Mucosa of descending colon (tissue), 3 donors: ENCODE measurements around the gene ASF1A. TPM values are rescaled to one million over a fixed set of nuclear protein-coding genes. Genes with fewer than 3 reads are reported as not detected.

Experiments
- ATAC-seq: fragments of 200-7000 bp; cut with Tn5 transposase; one replicate; pipeline ENCODE4 v1.9.1; 2020; ENCODE audit warnings: mild to moderate bottlenecking, moderate library complexity
- DNase-seq, 3 donors: peaks; one replicate each; pipeline ENCODE4 v3.0.0-alpha.2; 2020
- H3K36me3 ChIP-seq: fragments of 200-600 bp; one replicate; pipeline ENCODE4 v1.8.0; 2021; ENCODE audit warnings: low read depth, mild to moderate bottlenecking
- H3K4me1 ChIP-seq: fragments of 200-600 bp; one replicate; pipeline ENCODE4 v1.8.0; 2021; ENCODE audit warnings: low read depth, mild to moderate bottlenecking
- H3K4me3 ChIP-seq: fragments of 200-600 bp; one replicate; pipeline ENCODE4 v1.8.0; 2021; ENCODE audit warnings: mild to moderate bottlenecking
- H3K9me3 ChIP-seq: fragments of 200-600 bp; one replicate; pipeline ENCODE4 v1.8.0; 2021; ENCODE audit warnings: mild to moderate bottlenecking
- intact Hi-C, 2 donors: fragments of 100-400 bp; cut with DNase I in 1 of 2; cut with micrococcal nuclease in 1 of 2; formaldehyde crosslinking; loops; one replicate each; pipeline versions ENCODE4 v1.11.0 to v1.11.1; 2022; cut with DNase I, micrococcal nuclease
- total RNA-seq, 3 donors: library from RNA; stranded (reverse); fragmentation: NEBNext Ultra II Directional in 2 of 3; extraction: Animal tissue kit (Norgen Biotek cat#: 25700) in 2 of 3; gene quantifications; one replicate each; pipeline versions ENCODE4 v1.2.1 to v1.2.4, GENCODE V29; 2021 to 2023
- TF ChIP-seq, protein P1 (sequence below): fragments of 200-600 bp; IDR thresholded peaks from one replicate; pipeline ENCODE4 v1.8.0; 2022; ENCODE audit warnings: antibody characterized with exemption, mild to moderate bottlenecking
- donor health status: DM: no; HTN: no; CAD: no; lungs with moderate emphysema.
- donor health status: DM: no; HTN: no; CAD: no.
- donor health status: DM: no; HTN: yes; CAD: no.

Gene ASF1A
- total RNA-seq, 3 donors from 2014 or later = 14.3 to 22.2 (median 17.1) TPM

DNA sequence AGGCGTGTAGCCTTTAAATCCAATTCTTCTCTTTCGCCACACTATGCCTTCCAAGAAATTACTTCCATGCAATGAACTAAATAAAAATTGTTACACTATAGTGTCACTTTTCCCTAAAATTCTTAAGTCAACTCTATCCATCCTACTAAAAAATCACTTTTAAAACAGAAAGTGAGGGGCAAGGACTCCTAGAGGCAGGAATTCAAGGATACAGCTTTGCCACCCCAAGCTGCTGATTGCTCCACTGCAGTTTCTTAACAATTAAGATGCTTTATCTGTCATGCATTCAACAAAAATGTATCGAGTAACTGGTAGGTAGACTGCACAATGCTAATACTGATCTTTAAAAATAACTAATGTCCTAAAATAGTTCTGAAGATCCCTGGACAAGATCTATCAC lies 36.7 kb downstream of the ASF1A start:
- ATAC-seq (no peak), DNase-seq (no peak)
- no peaks in the 10 kb centered on the region for H3K9me3 ChIP-seq
- no peak overlapping the region for H3K4me3 ChIP-seq
- no peaks in the 10 kb centered on the region for H3K36me3 ChIP-seq
- intact Hi-C loops = no loop called here
- TF ChIP-seq, protein P1, sequence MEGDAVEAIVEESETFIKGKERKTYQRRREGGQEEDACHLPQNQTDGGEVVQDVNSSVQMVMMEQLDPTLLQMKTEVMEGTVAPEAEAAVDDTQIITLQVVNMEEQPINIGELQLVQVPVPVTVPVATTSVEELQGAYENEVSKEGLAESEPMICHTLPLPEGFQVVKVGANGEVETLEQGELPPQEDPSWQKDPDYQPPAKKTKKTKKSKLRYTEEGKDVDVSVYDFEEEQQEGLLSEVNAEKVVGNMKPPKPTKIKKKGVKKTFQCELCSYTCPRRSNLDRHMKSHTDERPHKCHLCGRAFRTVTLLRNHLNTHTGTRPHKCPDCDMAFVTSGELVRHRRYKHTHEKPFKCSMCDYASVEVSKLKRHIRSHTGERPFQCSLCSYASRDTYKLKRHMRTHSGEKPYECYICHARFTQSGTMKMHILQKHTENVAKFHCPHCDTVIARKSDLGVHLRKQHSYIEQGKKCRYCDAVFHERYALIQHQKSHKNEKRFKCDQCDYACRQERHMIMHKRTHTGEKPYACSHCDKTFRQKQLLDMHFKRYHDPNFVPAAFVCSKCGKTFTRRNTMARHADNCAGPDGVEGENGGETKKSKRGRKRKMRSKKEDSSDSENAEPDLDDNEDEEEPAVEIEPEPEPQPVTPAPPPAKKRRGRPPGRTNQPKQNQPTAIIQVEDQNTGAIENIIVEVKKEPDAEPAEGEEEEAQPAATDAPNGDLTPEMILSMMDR = no peak
- peaks cover 5% of the 10 kb centered on the region for H3K4me1 ChIP-seq

DNA sequence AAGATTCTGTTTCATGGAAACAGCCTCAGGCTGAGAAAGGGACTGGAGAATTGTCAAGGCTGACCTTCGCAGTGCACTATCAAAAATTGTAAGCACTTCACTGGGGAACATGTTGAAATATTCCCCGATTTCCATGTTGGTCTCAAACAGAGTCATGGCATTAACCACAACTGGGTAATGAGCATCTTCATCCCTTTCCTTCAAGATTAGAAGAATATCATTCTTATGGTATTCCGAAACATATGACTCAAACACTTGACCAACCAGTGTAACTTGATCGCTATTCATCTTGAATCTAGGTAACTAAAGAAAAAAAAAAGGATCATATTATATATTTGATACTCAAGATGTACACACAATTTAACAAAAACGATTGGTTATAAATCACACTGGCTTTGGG lies 37.5 kb downstream of the ASF1A start:
- peaks cover 9% of the 10 kb centered on the region for H3K4me1 ChIP-seq
- H3K36me3 ChIP-seq = no peaks in the 10 kb centered on the region
- H3K4me3 ChIP-seq = no peak overlapping the region
- DNase-seq (no peak), ATAC-seq (no peak)
- no peaks in the 10 kb centered on the region for H3K9me3 ChIP-seq
- intact Hi-C loops = no loop called here
- TF ChIP-seq, protein P1 = no peak

DNA sequence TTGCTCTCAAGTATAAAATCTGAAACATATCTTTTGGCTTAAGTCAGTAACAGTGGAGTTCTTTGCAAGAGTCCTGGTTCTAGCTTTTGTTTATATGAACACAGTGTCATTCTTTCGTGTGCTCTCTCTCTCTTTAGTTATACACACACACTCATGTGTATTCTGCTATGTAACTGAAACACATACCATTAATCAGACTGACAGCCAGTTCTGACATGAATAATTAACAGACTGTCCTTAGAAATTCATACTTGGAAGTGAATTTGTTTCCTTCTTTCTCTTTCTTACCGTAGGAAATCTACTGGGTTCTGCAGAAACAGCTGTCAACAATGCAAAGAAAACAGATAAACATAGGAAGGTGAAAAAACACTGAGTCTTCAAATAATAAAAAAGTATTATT lies 38.5 kb downstream of the ASF1A start:
- Histone ChIP-seq H3K9me3 (no peaks in the 10 kb centered on the region), H3K4me3 (no peak overlapping the region), H3K36me3 (no peaks in the 10 kb centered on the region), H3K4me1 (peaks cover 9% of the 10 kb centered on the region)
- DNase-seq (no peak), ATAC-seq (no peak)
- TF ChIP-seq, protein P1 = no peak
- intact Hi-C loops = no loop called here

DNA sequence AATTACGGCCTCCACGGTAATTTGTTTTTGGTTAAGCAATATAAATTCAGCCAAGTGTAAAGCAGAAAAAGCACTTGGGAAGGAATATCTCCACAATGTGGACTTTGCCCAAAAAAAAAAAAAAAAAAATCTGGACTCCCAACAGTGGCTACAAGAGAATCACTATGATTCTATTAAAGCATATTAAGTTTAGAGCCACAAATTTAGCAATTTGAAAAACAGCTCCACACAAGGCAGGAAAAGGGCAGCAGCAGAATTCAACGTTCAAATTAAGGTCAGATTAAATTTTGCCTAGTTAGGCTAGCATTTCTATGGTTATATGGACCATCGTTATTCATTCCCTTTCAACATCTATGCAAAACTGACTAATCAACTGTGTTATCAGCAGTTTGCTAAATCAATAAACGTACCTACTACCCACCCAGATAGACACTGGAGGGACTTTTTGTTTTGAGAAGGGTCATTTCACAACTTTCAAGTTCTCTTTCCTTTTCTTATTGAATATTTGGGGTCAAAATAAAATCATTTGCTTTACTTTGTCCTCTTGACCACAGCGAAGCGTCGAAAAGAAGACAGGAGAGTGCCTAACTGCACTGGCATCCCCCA lies 40.0 kb downstream of the ASF1A start:
- peak overlapping the region; percentile 44 for H3K4me3 ChIP-seq
- H3K4me1 ChIP-seq = peaks cover 9% of the 10 kb centered on the region
- no peak for ATAC-seq
- no peak for DNase-seq
- H3K9me3 ChIP-seq = no peaks in the 10 kb centered on the region
- H3K36me3 ChIP-seq = no peaks in the 10 kb centered on the region
- intact Hi-C loops = no loop called here
- TF ChIP-seq, protein P1 = no peak

DNA sequence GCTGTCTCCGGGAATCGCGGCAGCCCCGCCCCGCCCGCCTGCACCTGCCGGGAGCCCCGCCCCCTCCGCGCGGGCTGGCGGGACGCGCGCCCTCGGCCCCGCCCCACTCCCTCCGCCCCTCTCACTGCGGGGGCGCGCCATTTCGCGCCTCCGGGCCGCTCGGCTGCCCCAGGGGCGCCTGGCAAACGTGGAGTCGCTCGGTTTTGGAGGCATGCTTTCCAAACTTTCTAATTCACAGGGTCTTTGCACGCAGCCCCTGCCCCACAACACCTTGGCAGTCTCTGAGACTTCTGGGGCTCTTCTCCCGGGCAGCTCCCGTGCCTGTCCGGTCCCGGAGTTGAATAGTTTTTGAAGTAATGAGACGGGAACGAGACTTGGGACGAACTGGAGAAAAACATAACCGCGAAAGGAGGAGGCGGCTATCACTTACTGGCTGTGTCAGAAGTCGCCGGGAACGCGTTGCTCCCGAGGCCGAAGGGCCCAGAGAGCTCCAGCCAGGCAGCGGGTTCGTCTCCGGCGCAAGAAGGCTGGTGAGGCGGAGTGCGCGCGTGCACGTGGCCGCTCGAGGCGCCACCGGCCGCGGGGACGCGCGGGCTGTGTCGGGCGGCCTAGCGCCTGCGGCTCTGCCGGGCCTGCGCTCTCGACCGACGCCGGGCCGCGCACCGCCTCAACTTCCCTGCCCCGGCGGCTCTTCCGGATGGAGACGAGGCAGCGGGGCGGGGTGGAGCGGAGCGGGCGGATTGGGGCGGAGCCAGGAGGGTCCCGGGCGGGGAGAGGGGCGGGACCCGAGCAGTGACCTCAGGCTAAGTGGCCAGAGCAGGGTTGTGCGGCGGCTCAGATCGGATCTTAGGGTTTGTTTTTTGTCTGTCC lies 40.7 kb downstream of the ASF1A start, which contains the start of gene MCM9:
Gene MCM9 (minus strand): TSS at position 699 of the 870 bp plus-strand sequence. CDS start 3,436 bp downstream, outside the sequence.
- DNase-seq = peak; percentile 91 to 95 (median 94)
- peak; percentile 97 for ATAC-seq
- Histone ChIP-seq H3K4me1 (peaks cover 9% of the 10 kb centered on the region), H3K36me3 (no peaks in the 10 kb centered on the region), H3K4me3 (peak within 1 kb of the TSS; percentile 44), H3K9me3 (no peaks in the 10 kb centered on the region)
- intact Hi-C loops = no loop called here
- TF ChIP-seq, protein P1 = no peak
